Upper lobe of right lung (tissue), 1 donor: ENCODE results near the gene GPS2. TPM values are rescaled to one million over a fixed set of nuclear protein-coding genes. Genes with fewer than 3 reads are reported as not detected.

Experiments
- ATAC-seq: fragments of 200-7000 bp; cut with Tn5 transposase; one replicate; pipeline ENCODE4 v1.9.1; 2020; ENCODE audit warnings: mild to moderate bottlenecking, moderate library complexity
- DNase-seq: peaks from one replicate; pipeline ENCODE4 v3.0.0-alpha.2; 2020
- H3K27ac ChIP-seq: fragments of 200-600 bp; one replicate; pipeline ENCODE4 v1.8.0; 2022
- H3K27me3 ChIP-seq: fragments of 200-600 bp; one replicate; pipeline ENCODE4 v1.8.0; 2022; ENCODE audit warnings: mild to moderate bottlenecking
- H3K36me3 ChIP-seq: fragments of 200-600 bp; one replicate; pipeline ENCODE4 v1.8.0; 2022
- H3K4me1 ChIP-seq: fragments of 200-600 bp; one replicate; pipeline ENCODE4 v1.8.0; 2022
- H3K4me3 ChIP-seq: fragments of 200-600 bp; one replicate; pipeline ENCODE4 v1.8.0; 2022; ENCODE audit warnings: mild to moderate bottlenecking
- H3K9me3 ChIP-seq: fragments of 200-600 bp; one replicate; pipeline ENCODE4 v1.8.0; 2022
- CTCF ChIP-seq: fragments of 200-600 bp; IDR thresholded peaks from one replicate; pipeline ENCODE4 v1.8.0; 2022; ENCODE audit warnings: antibody characterized with exemption
- intact Hi-C: fragments of 100-400 bp; cut with DNase I; formaldehyde crosslinking; loops from one replicate; pipeline ENCODE4 v1.11.0; 2022
- total RNA-seq: library from RNA; stranded (reverse); fragmentation: NEBNext Ultra II Directional; extraction: Animal tissue kit (Norgen Biotek cat#: 25700); gene quantifications from one replicate; pipeline ENCODE4 v1.2.1, GENCODE V29; 2021
- donor health status: DM: no; HTN: yes; CAD: no; lungs with severe emphysema.

Gene GPS2
- total RNA-seq, 1 donor from 2014 or later: 62.9 TPM

- TF ChIP-seq CTCF: no peak
- Histone ChIP-seq H3K4me3 (no peak overlapping the region), H3K27ac (no peak overlapping the region), H3K36me3 (no peaks in the 10 kb centered on the region), H3K27me3 (peaks cover 37% of the 10 kb centered on the region), H3K9me3 (no peaks in the 10 kb centered on the region), H3K4me1 (peaks cover 20% of the 10 kb centered on the region)
- DNase-seq: no peak
- no peak for ATAC-seq
- intact Hi-C loops: no loop called here
Observed at GRCh38 chr17:7293159-7293558, 22.0 kb downstream of the GPS2 start.

- Histone ChIP-seq H3K27ac (no peak overlapping the region), H3K36me3 (no peaks in the 10 kb centered on the region), H3K4me1 (peaks cover 20% of the 10 kb centered on the region), H3K9me3 (no peaks in the 10 kb centered on the region), H3K27me3 (peaks cover 41% of the 10 kb centered on the region), H3K4me3 (no peak overlapping the region)
- intact Hi-C loops: no loop called here
- DNase-seq (no peak), ATAC-seq (no peak)
- no peak for TF ChIP-seq CTCF
Observed at GRCh38 chr17:7292729-7293128, 22.4 kb downstream of the GPS2 start.

- DNase-seq (no peak), ATAC-seq (no peak)
- Histone ChIP-seq H3K27ac (no peak overlapping the region), H3K4me3 (no peak overlapping the region), H3K36me3 (no peaks in the 10 kb centered on the region), H3K27me3 (peaks cover 47% of the 10 kb centered on the region), H3K4me1 (peaks cover 20% of the 10 kb centered on the region), H3K9me3 (no peaks in the 10 kb centered on the region)
- intact Hi-C loops: no loop called here
- no peak for TF ChIP-seq CTCF
Observed at GRCh38 chr17:7292194-7292593, 23.0 kb downstream of the GPS2 start.

- Histone ChIP-seq H3K36me3 (no peaks in the 10 kb centered on the region), H3K27ac (no peak overlapping the region), H3K4me1 (peaks cover 8% of the 10 kb centered on the region), H3K9me3 (no peaks in the 10 kb centered on the region), H3K27me3 (peaks cover 45% of the 10 kb centered on the region), H3K4me3 (no peak overlapping the region)
- TF ChIP-seq CTCF: no peak
- intact Hi-C loops: no loop called here
- DNase-seq (no peak), ATAC-seq (no peak)
Observed at GRCh38 chr17:7290685-7291084, 24.5 kb downstream of the GPS2 start.

GRCh38 chr17:7290166-7290565 is 25.0 kb downstream of the GPS2 start:
- intact Hi-C loops: no loop called here
- DNase-seq (no peak), ATAC-seq (no peak)
- Histone ChIP-seq H3K4me1 (peaks cover 5% of the 10 kb centered on the region), H3K4me3 (no peak overlapping the region), H3K27me3 (peaks cover 40% of the 10 kb centered on the region), H3K36me3 (no peaks in the 10 kb centered on the region), H3K27ac (no peak overlapping the region), H3K9me3 (no peaks in the 10 kb centered on the region)
- TF ChIP-seq CTCF: no peak
